CD14-positive monocyte (primary cell): ENCODE data around the gene CBS. TPM values are rescaled to one million over a fixed set of nuclear protein-coding genes. Genes with fewer than 3 reads are reported as not detected.
"Not testable (repeated sequence)": the region's sequence is repeated elsewhere in the genome, so short reads cannot be mapped to it uniquely, and the experiment has no call there.

Experiments
- DNase-seq, 3 donors: peaks; one replicate each; pipeline ENCODE4 v3.0.0-alpha.2; 2011 to 2022
- H2AFZ ChIP-seq: 2 replicates; pipeline ENCODE4 v1.6.0; 2012; ENCODE audit warnings: mild to moderate bottlenecking, low read depth, low read length, inconsistent platforms; ENCODE audit not compliant: insufficient read depth, poor library complexity, severe bottlenecking
- H3K27ac ChIP-seq, 2 donors: 1 replicate in 1 of 2; 2 replicates in 1 of 2; pipeline ENCODE4 v1.5.1; 2012 to 2013; ENCODE audit warnings: low read length in 2 of 2, control low read depth in 1 of 2, inconsistent platforms in 1 of 2, low read depth in 1 of 2, mild to moderate bottlenecking in 1 of 2
- H3K27me3 ChIP-seq, 2 donors: one replicate each; pipeline versions ENCODE4 v1.6.0 to v1.6.1; 2011 to 2013; ENCODE audit warnings: low read length in 2 of 2; ENCODE audit not compliant: control insufficient read depth in 2 of 2, insufficient read depth in 2 of 2
- H3K36me3 ChIP-seq, 2 donors: replicated peaks in 1 of 2; 1 replicate in 1 of 2; 2 replicates in 1 of 2; pipeline versions ENCODE4 v1.5.1 to v1.6.1; 2012 to 2013; ENCODE audit warnings: low read length in 2 of 2, control low read depth in 1 of 2, inconsistent platforms in 1 of 2, mild to moderate bottlenecking in 1 of 2; ENCODE audit not compliant: insufficient read depth in 2 of 2, control insufficient read depth in 1 of 2
- H3K4me1 ChIP-seq, 2 donors: 1 replicate in 1 of 2; 2 replicates in 1 of 2; pipeline versions ENCODE4 v1.5.1 to v1.6.1; 2012 to 2013; ENCODE audit warnings: low read length in 2 of 2, control low read depth in 1 of 2, inconsistent platforms in 1 of 2, mild to moderate bottlenecking in 1 of 2, moderate library complexity in 1 of 2; ENCODE audit not compliant: insufficient read depth in 2 of 2, control insufficient read depth in 1 of 2
- H3K4me2 ChIP-seq: replicated peaks from 2 replicates; pipeline ENCODE3; 2012; ENCODE audit warnings: low read length, moderate library complexity, mild to moderate bottlenecking; ENCODE audit not compliant: poor library complexity, severe bottlenecking; ENCODE audit errors: extremely low read depth
- H3K4me3 ChIP-seq, 3 experiments: fragments of 200-600 bp in 1 of 3; sonication (generic) in 1 of 3; replicated peaks in 1 of 3; 1 replicate in 2 of 3; 2 replicates in 1 of 3; pipeline ENCODE4 v1.5.1; 2011 to 2013; ENCODE audit warnings: low read length in 3 of 3, mild to moderate bottlenecking in 3 of 3, control low read depth in 2 of 3, low read depth in 2 of 3, inconsistent platforms in 1 of 3, moderate library complexity in 1 of 3
- H3K79me2 ChIP-seq: 2 replicates; pipeline ENCODE4 v1.6.0; 2012; ENCODE audit warnings: mild to moderate bottlenecking, control low read depth, inconsistent platforms, low read length, moderate library complexity; ENCODE audit not compliant: insufficient read depth
- H3K9ac ChIP-seq: 2 replicates; pipeline ENCODE4 v1.6.0; 2017; ENCODE audit warnings: low read length, mild to moderate bottlenecking; ENCODE audit not compliant: insufficient read depth, poor library complexity, severe bottlenecking
- H3K9me3 ChIP-seq, 2 donors: replicated peaks in 1 of 2; 1 replicate in 1 of 2; 2 replicates in 1 of 2; pipeline versions ENCODE4 v1.5.1 to v1.6.1; 2012 to 2013; ENCODE audit warnings: low read length in 2 of 2, control low read depth in 1 of 2; ENCODE audit not compliant: control insufficient read depth in 1 of 2, insufficient read depth in 1 of 2
- H4K20me1 ChIP-seq: 2 replicates; pipeline ENCODE4 v1.6.0; 2012; ENCODE audit warnings: mild to moderate bottlenecking, low read length, control low read depth, moderate library complexity; ENCODE audit not compliant: insufficient read depth
- H3K27ac Mint-ChIP-seq, 7 donors: one replicate each; pipeline ENCODE4 v1.8.0; 2020; ENCODE audit warnings: mild to moderate bottlenecking in 7 of 7, mixed read lengths in 7 of 7, moderate library complexity in 6 of 7, inconsistent platforms in 2 of 7
- H3K27me3 Mint-ChIP-seq, 3 donors: one replicate each; pipeline ENCODE4 v1.8.0; 2021 to 2022; ENCODE audit warnings: low read depth in 3 of 3, mild to moderate bottlenecking in 3 of 3, mixed read lengths in 3 of 3, moderate library complexity in 3 of 3, inconsistent platforms in 1 of 3
- H3K36me3 Mint-ChIP-seq, 2 donors: one replicate each; pipeline ENCODE4 v1.8.0; 2020; ENCODE audit warnings: mixed read lengths in 2 of 2, inconsistent platforms in 1 of 2, mild to moderate bottlenecking in 1 of 2
- H3K4me1 Mint-ChIP-seq: one replicate; pipeline ENCODE4 v1.8.0; 2020; ENCODE audit warnings: mild to moderate bottlenecking, mixed read lengths
- H3K4me3 Mint-ChIP-seq, 2 donors: one replicate each; pipeline ENCODE4 v1.8.0; 2020; ENCODE audit warnings: mild to moderate bottlenecking in 2 of 2, mixed read lengths in 2 of 2, moderate library complexity in 1 of 2
- H3K9me3 Mint-ChIP-seq, 7 donors: one replicate each; pipeline ENCODE4 v1.8.0; 2020 to 2022; ENCODE audit warnings: mixed read lengths in 7 of 7, mild to moderate bottlenecking in 6 of 7, moderate library complexity in 6 of 7, inconsistent platforms in 2 of 7
- WGBS: methylation state at CpG from one replicate; pipeline ENCODE4 v1.1.5; 2013; ENCODE audit warnings: missing lambda C conversion rate; ENCODE audit not compliant: insufficient coverage; 5-methylcytosine and 5-hydroxymethylcytosine counted together
- intact Hi-C, 2 donors: fragments of 100-400 bp; cut with micrococcal nuclease; formaldehyde crosslinking; loops; one replicate each; pipeline versions ENCODE4 v1.15.0 to v1.15.1; 2023
- polyA plus RNA-seq, 3 donors: library from polyadenylated mRNA; depleted of rRNA in 1 of 3; unstranded in 2 of 3; stranded (reverse) in 1 of 3; fragments of 300-500 nt in 2 of 3; fragments of >200 nt in 1 of 3; fragmentation: Illumina TruSeq in 2 of 3; gene quantifications; 1 replicate in 2 of 3; 2 replicates in 1 of 3; pipeline ENCODE4 v1.2.3, GENCODE V29; 2012 to 2021

The CBS gene
- polyA plus RNA-seq, 3 donors: 0.19 TPM; not detected in 2

GRCh38 chr21:43062955-43063664 is 12.5 kb downstream of the CBS start:
- not testable (repeated sequence) for H3K27ac Mint-ChIP-seq, H3K4me1 Mint-ChIP-seq
- WGBS: no CpG with 5 or more reads among the region's 28 CpGs

GRCh38 chr21:43053112-43053511 is 22.5 kb downstream of the CBS start:
- H3K9me3 ChIP-seq, H3K9ac ChIP-seq, H3K36me3 ChIP-seq, intact Hi-C loops, H3K27me3 Mint-ChIP-seq, H3K4me1 ChIP-seq, H4K20me1 ChIP-seq, H3K36me3 Mint-ChIP-seq, H2AFZ ChIP-seq, H3K4me1 Mint-ChIP-seq, H3K79me2 ChIP-seq, DNase-seq, H3K4me3 ChIP-seq, H3K27me3 ChIP-seq, H3K4me3 Mint-ChIP-seq, H3K4me2 ChIP-seq, H3K27ac ChIP-seq, H3K9me3 Mint-ChIP-seq, H3K27ac Mint-ChIP-seq: not testable (repeated sequence)
- no CpG with 5 or more reads among the region's 13 CpGs for WGBS

More at GRCh38 chr21:43062955-43063664, 12.5 kb downstream of the CBS start:
- H3K27ac ChIP-seq, H3K9me3 Mint-ChIP-seq, H2AFZ ChIP-seq, H3K9me3 ChIP-seq, H3K36me3 ChIP-seq, H3K36me3 Mint-ChIP-seq, H3K27me3 ChIP-seq, H3K9ac ChIP-seq, intact Hi-C loops, H3K4me1 ChIP-seq, H3K79me2 ChIP-seq, H3K27me3 Mint-ChIP-seq, H3K4me3 ChIP-seq, DNase-seq, H3K4me2 ChIP-seq, H3K4me3 Mint-ChIP-seq, H4K20me1 ChIP-seq: not testable (repeated sequence)

- H3K4me1 ChIP-seq, H3K36me3 ChIP-seq, H4K20me1 ChIP-seq, H2AFZ ChIP-seq, H3K36me3 Mint-ChIP-seq, H3K9me3 ChIP-seq, DNase-seq, H3K9me3 Mint-ChIP-seq, H3K79me2 ChIP-seq, H3K27me3 ChIP-seq, H3K4me1 Mint-ChIP-seq, H3K4me2 ChIP-seq, H3K4me3 ChIP-seq, intact Hi-C loops, H3K9ac ChIP-seq, H3K27me3 Mint-ChIP-seq, H3K27ac ChIP-seq: not testable (repeated sequence)
- WGBS: 79% methylated on average over 4 of the region's 21 CpGs
- Mint-ChIP-seq H3K4me3 (peak overlapping the region in 1 of 2 donors; percentile 39), H3K27ac (peak overlapping the region in 2 of 7 donors; percentile 20 to 50)
These were observed 29.5 kb downstream of the CBS start for GRCh38 chr21:43045876-43046821.

- H3K9me3 ChIP-seq, H3K27me3 ChIP-seq, H3K9ac ChIP-seq, H3K9me3 Mint-ChIP-seq, H3K27me3 Mint-ChIP-seq, H3K36me3 ChIP-seq, H3K36me3 Mint-ChIP-seq, H3K4me2 ChIP-seq, H2AFZ ChIP-seq, intact Hi-C loops, H3K4me1 Mint-ChIP-seq, H3K27ac ChIP-seq, H3K4me3 ChIP-seq, H3K79me2 ChIP-seq, DNase-seq, H3K4me1 ChIP-seq, H4K20me1 ChIP-seq: not testable (repeated sequence)
- 0% methylated on average over 1 of the region's 17 CpGs for WGBS
- Mint-ChIP-seq H3K4me3 (peak overlapping the region in 1 of 2 donors; percentile 69), H3K27ac (peak overlapping the region in 3 of 7 donors; percentile 20 to 83 (median 78))
These were observed 30.3 kb downstream of the CBS start for GRCh38 chr21:43045165-43045875.
